DND-41 (cell line): Measurements from ENCODE around the gene TESPA1.
A peak's percentile ranks its signal among the peaks of the same experiment; 100 is the strongest.

Experiments used
- ATAC-seq: fragments of 200-7000 bp; cut with Tn5 transposase; 3 replicates; pipeline ENCODE4 v1.9.1; 2021; ENCODE audit warnings: low read depth; ENCODE audit not compliant: insufficient read depth
- DNase-seq: peaks from one replicate; pipeline ENCODE4 v3.0.0-alpha.2; 2020
- H2AFZ ChIP-seq: 2 replicates; pipeline ENCODE4 v1.6.0; 2012; ENCODE audit warnings: low read depth, low read length
- H3K27ac ChIP-seq: 2 replicates; pipeline ENCODE4 v1.5.1; 2012; ENCODE audit warnings: low read length, inconsistent platforms
- H3K27me3 ChIP-seq: fragments of 200-600 bp; sonication (generic); 2 replicates; pipeline ENCODE4 v1.6.0; 2012; ENCODE audit warnings: low read length, mild to moderate bottlenecking, inconsistent platforms; ENCODE audit not compliant: insufficient read depth, poor library complexity
- H3K36me3 ChIP-seq: 2 replicates; pipeline ENCODE4 v1.5.1; 2012; ENCODE audit warnings: low read length, inconsistent platforms; ENCODE audit not compliant: insufficient read depth
- H3K4me1 ChIP-seq: 2 replicates; pipeline ENCODE4 v1.5.1; 2012; ENCODE audit warnings: mild to moderate bottlenecking, low read length; ENCODE audit not compliant: insufficient read depth
- H3K4me2 ChIP-seq: 2 replicates; pipeline ENCODE4 v1.6.0; 2012; ENCODE audit warnings: mild to moderate bottlenecking, moderate library complexity, low read length, inconsistent platforms; ENCODE audit not compliant: insufficient read depth
- H3K4me3 ChIP-seq, 2 experiments: fragments of 200-600 bp in 1 of 2; shearing (Covaris generic) in 1 of 2; 2 replicates each; pipeline ENCODE4 v1.5.1; 2012 to 2016; ENCODE audit warnings: inconsistent platforms in 2 of 2, low read length in 2 of 2, mild to moderate bottlenecking in 2 of 2, low read depth in 1 of 2, moderate library complexity in 1 of 2
- H3K79me2 ChIP-seq: 2 replicates; pipeline ENCODE4 v1.6.0; 2012; ENCODE audit warnings: low read length, inconsistent platforms; ENCODE audit not compliant: insufficient read depth
- H3K9ac ChIP-seq: 2 replicates; pipeline ENCODE4 v1.6.0; 2012; ENCODE audit warnings: low read depth, mild to moderate bottlenecking, inconsistent platforms, low read length, moderate library complexity
- H3K9me3 ChIP-seq: 2 replicates; pipeline ENCODE4 v1.5.1; 2012; ENCODE audit warnings: low read length, moderate library complexity, mild to moderate bottlenecking, inconsistent platforms; ENCODE audit not compliant: insufficient read depth, severe bottlenecking
- H4K20me1 ChIP-seq: 2 replicates; pipeline ENCODE4 v1.6.0; 2012; ENCODE audit warnings: low read length; ENCODE audit not compliant: insufficient read depth
- EZH2 ChIP-seq: IDR thresholded peaks from 3 replicates; pipeline ENCODE4 v1.6.1; 2012; ENCODE audit warnings: borderline replicate concordance, low read depth, mild to moderate bottlenecking, moderate library complexity, low read length, inconsistent platforms; ENCODE audit not compliant: severe bottlenecking
- TF ChIP-seq, protein P1 (sequence below): IDR thresholded peaks from 2 replicates; pipeline ENCODE4 v1.5.1; 2012; ENCODE audit warnings: borderline replicate concordance, low read length, moderate library complexity, mild to moderate bottlenecking; ENCODE audit not compliant: poor library complexity, severe bottlenecking; ENCODE audit errors: extremely low read depth

Gene TESPA1

DNA sequence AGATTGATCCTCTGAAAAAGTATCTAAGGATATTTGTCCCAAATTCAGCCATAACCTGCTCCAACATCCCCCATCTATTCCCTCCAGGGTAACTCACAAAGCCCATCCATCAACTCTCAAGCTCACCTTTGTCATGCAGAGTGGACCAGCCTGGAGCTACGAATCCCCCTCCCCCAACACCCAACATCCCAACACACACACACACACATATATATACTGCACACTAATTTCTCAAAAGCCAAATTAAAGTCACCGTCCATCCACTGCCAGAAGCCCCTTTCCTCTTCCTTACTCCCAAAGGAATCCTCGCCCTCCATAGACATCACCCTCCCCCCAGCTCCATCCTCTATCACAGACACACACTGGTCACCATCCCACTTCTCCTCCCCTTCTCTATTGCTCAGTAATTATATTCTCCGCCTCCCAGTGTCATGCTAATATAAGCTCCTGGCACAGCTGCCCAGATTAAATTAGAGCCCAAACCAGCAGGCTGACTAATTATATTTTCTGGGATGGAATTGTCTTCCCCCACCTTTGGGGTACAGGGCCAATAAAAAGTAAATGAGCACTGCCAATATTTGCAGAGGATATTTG, 13.5 kb upstream of the TESPA1 start:
- no peaks in the 10 kb centered on the region for H4K20me1 ChIP-seq
- H3K27ac ChIP-seq: no peak overlapping the region
- no peak overlapping the region for H3K9ac ChIP-seq
- no peaks in the 10 kb centered on the region for H3K9me3 ChIP-seq
- no peaks in the 10 kb centered on the region for H3K79me2 ChIP-seq
- ATAC-seq (no peak), DNase-seq (no peak)
- no peak for TF ChIP-seq EZH2
- TF ChIP-seq, protein P1, sequence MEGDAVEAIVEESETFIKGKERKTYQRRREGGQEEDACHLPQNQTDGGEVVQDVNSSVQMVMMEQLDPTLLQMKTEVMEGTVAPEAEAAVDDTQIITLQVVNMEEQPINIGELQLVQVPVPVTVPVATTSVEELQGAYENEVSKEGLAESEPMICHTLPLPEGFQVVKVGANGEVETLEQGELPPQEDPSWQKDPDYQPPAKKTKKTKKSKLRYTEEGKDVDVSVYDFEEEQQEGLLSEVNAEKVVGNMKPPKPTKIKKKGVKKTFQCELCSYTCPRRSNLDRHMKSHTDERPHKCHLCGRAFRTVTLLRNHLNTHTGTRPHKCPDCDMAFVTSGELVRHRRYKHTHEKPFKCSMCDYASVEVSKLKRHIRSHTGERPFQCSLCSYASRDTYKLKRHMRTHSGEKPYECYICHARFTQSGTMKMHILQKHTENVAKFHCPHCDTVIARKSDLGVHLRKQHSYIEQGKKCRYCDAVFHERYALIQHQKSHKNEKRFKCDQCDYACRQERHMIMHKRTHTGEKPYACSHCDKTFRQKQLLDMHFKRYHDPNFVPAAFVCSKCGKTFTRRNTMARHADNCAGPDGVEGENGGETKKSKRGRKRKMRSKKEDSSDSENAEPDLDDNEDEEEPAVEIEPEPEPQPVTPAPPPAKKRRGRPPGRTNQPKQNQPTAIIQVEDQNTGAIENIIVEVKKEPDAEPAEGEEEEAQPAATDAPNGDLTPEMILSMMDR: no peak
- no peak overlapping the region for H3K4me2 ChIP-seq
- no peak overlapping the region for H2AFZ ChIP-seq
- H3K4me3 ChIP-seq: no peak overlapping the region
- no peaks in the 10 kb centered on the region for H3K27me3 ChIP-seq
- no peaks in the 10 kb centered on the region for H3K36me3 ChIP-seq
- H3K4me1 ChIP-seq: no peaks in the 10 kb centered on the region; the same call in 1 of the 2 replicates

DNA sequence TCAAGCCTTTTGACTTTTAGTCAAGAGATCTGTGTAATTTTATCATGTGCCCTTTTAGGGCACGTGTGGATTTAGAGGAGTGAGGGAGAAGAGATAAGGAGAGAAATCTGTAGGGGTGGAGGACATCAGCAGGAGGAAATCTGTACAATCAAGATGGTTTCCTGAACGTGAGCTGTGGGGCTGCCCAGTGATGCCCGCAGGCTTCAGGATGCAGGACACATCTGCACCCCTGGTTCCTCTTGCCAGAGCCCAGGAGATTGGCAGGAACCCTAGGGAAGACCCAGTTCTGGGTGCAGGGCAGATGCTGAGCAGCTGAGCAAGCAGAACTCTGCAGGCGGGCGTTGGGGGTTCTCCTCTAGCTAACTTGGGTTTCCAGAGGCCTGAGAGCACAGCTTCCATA, 11.6 kb upstream of the TESPA1 start:
- Histone ChIP-seq H4K20me1 (no peaks in the 10 kb centered on the region), H3K27me3 (no peaks in the 10 kb centered on the region), H3K79me2 (no peaks in the 10 kb centered on the region), H3K4me3 (no peak overlapping the region), H3K9me3 (no peaks in the 10 kb centered on the region), H3K4me1 (peaks cover 11% of the 10 kb centered on the region), H3K27ac (no peak overlapping the region), H3K4me2 (no peak overlapping the region), H3K36me3 (no peaks in the 10 kb centered on the region), H2AFZ (no peak overlapping the region), H3K9ac (no peak overlapping the region)
- no peak for ATAC-seq
- DNase-seq: no peak
- no peak for TF ChIP-seq EZH2
- TF ChIP-seq, protein P1: no peak

DNA sequence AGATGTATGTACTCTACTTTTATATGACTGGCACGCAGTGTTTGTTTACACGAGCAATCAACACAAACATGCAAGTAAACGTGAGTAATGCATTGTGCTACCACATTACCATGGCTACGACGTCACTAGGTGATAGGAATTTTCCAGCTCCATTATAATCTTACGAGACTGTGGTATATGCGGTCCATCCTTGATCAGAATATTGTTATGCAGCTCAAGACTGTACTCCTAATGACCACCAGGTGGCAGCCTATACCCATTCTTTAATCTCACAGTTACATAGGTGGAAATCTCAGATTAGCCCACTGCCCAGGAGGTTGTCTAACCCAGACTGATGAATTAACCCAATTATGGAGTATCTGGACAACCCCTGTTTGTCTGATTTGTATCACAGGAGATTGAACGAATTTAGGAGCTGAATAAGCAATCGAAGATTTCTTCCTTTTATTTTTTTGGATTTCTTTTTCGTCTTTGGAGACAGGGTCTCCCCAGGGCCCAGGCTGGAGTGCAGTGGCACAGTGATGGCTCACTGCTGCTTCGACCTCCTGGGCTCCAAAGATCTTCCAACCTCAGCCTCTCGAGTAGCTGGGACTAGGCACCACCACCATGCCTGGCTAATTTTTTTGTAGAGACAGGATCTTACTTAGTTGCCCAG, 8.7 kb upstream of the TESPA1 start:
- no peaks in the 10 kb centered on the region for H3K36me3 ChIP-seq
- peak; percentile 65 for DNase-seq
- no peak for TF ChIP-seq EZH2
- TF ChIP-seq, protein P1: peak; percentile 95
- no peaks in the 10 kb centered on the region for H3K9me3 ChIP-seq
- peak; percentile 79 for ATAC-seq
- no peaks in the 10 kb centered on the region for H4K20me1 ChIP-seq
- no peak overlapping the region for H3K27ac ChIP-seq
- H3K4me3 ChIP-seq: no peak overlapping the region
- H3K79me2 ChIP-seq: no peaks in the 10 kb centered on the region
- H3K27me3 ChIP-seq: no peaks in the 10 kb centered on the region
- no peak overlapping the region for H2AFZ ChIP-seq
- H3K4me2 ChIP-seq: no peak overlapping the region
- H3K4me1 ChIP-seq: peaks cover 24% of the 10 kb centered on the region
- H3K9ac ChIP-seq: no peak overlapping the region
